Neural progenitor cell (in vitro differentiated cells): ENCODE measurements around the gene CDC42EP3. TPM values are rescaled to one million over a fixed set of nuclear protein-coding genes. Genes with fewer than 3 reads are reported as not detected.
A peak's percentile ranks its signal among the peaks of the same experiment; 100 is the strongest.

Experiments
- DNase-seq: peaks from one replicate; pipeline ENCODE4 v3.0.0-alpha.2; 2016; ENCODE audit warnings: low spot score
- H2AFZ ChIP-seq: fragments of 200-600 bp; sonication (generic); replicated peaks from 2 replicates; pipeline ENCODE4 v1.6.1; 2016; ENCODE audit warnings: antibody characterized with exemption
- H3F3A ChIP-seq: fragments of 200-600 bp; sonication (generic); 2 replicates; pipeline ENCODE4 v1.6.1; 2016; ENCODE audit warnings: antibody characterized with exemption, low read depth
- H3K27ac ChIP-seq: fragments of 200-600 bp; sonication (generic); 2 replicates; pipeline ENCODE4 v1.5.1; 2016; ENCODE audit warnings: mild to moderate bottlenecking
- H3K27me3 ChIP-seq: fragments of 200-600 bp; sonication (generic); 2 replicates; pipeline ENCODE4 v1.6.1; 2016; ENCODE audit warnings: mild to moderate bottlenecking, moderate library complexity
- H3K36me3 ChIP-seq: fragments of 200-600 bp; sonication (generic); 2 replicates; pipeline ENCODE4 v1.5.1; 2016
- H3K4me1 ChIP-seq: fragments of 200-600 bp; sonication (generic); 2 replicates; pipeline ENCODE4 v1.6.1; 2016; ENCODE audit warnings: mixed run types
- H3K4me2 ChIP-seq: fragments of 200-600 bp; sonication (generic); 2 replicates; pipeline ENCODE4 v1.6.1; 2016
- H3K4me3 ChIP-seq: fragments of 200-600 bp; sonication (generic); 2 replicates; pipeline ENCODE4 v1.5.1; 2016
- H3K79me2 ChIP-seq: fragments of 200-600 bp; sonication (generic); 2 replicates; pipeline ENCODE4 v1.6.1; 2016; ENCODE audit warnings: low read depth
- H3K9ac ChIP-seq: fragments of 200-600 bp; sonication (generic); 2 replicates; pipeline ENCODE4 v1.6.1; 2016
- H3K9me3 ChIP-seq: fragments of 200-600 bp; sonication (generic); 2 replicates; pipeline ENCODE4 v1.5.1; 2016; ENCODE audit warnings: low read depth
- H4K20me1 ChIP-seq: fragments of 200-600 bp; sonication (generic); 2 replicates; pipeline ENCODE4 v1.6.1; 2016; ENCODE audit warnings: low read depth
- H3K27ac Mint-ChIP-seq: 3 replicates; pipeline ENCODE4 v1.8.0; 2021; ENCODE audit warnings: mixed read lengths
- H3K27me3 Mint-ChIP-seq: 2 replicates; pipeline ENCODE4 v1.8.0; 2022; ENCODE audit warnings: low read depth, mild to moderate bottlenecking, inconsistent platforms, moderate library complexity, mixed read lengths; ENCODE audit not compliant: insufficient read depth
- H3K36me3 Mint-ChIP-seq: 3 replicates; pipeline ENCODE4 v1.8.0; 2021; ENCODE audit warnings: mixed read lengths
- H3K4me1 Mint-ChIP-seq: 3 replicates; pipeline ENCODE4 v1.8.0; 2021; ENCODE audit warnings: mixed read lengths
- H3K4me3 Mint-ChIP-seq: 3 replicates; pipeline ENCODE4 v1.8.0; 2021; ENCODE audit warnings: mild to moderate bottlenecking, moderate library complexity, mixed read lengths
- H3K9me3 Mint-ChIP-seq: 3 replicates; pipeline ENCODE4 v1.8.0; 2020; ENCODE audit warnings: mixed read lengths
- EZH2 ChIP-seq: fragments of 200-600 bp; sonication (generic); IDR thresholded peaks from 2 replicates; pipeline ENCODE4 v1.6.1; 2017; ENCODE audit warnings: antibody characterized with exemption, mild to moderate bottlenecking, moderate library complexity
- EZH2phosphoT487 ChIP-seq: fragments of 200-600 bp; sonication (generic); IDR thresholded peaks from 2 replicates; pipeline ENCODE4 v1.6.1; 2017; ENCODE audit warnings: antibody characterized with exemption
- total RNA-seq: library from RNA; depleted of rRNA; stranded (reverse); fragments of >200 nt; gene quantifications from 2 replicates; pipeline ENCODE4 v1.2.3, GENCODE V29; 2015; ENCODE audit warnings: low replicate concordance
- TF ChIP-seq, protein P1 (sequence below): fragments of 200-600 bp; sonication (generic); IDR thresholded peaks from 2 replicates; pipeline ENCODE4 v1.5.1; 2017; ENCODE audit warnings: antibody characterized with exemption, mild to moderate bottlenecking

Gene CDC42EP3
- total RNA-seq, 1 donor from 2014 or later = 21.2 TPM

DNA sequence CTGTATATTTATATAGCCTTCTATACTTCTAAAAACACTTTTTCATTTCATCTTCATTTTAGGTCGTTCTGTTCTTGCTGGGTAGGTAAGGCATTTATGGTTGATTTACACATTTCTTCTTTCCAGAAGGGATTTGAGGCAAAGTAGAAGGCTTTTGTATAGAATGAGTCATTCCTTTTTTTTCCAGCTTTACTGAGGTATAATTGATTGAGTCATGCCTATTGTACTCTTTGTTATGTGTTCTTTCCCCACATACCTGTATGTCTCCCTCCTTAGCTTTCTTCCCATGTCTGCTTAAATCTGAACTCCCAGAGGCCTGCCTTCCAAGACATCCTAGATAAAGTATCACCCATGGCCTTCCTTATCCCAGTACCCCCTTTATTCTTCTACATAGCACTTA lies 4.8 kb upstream of the CDC42EP3 start:
- no peaks in the 10 kb centered on the region for H3K9me3 Mint-ChIP-seq
- H3K4me2 ChIP-seq = no peak overlapping the region
- H3K4me3 Mint-ChIP-seq = no peak overlapping the region
- no peaks in the 10 kb centered on the region for H3K9me3 ChIP-seq
- H3K27ac ChIP-seq = no peak overlapping the region
- H3K36me3 ChIP-seq = no peaks in the 10 kb centered on the region
- H3K79me2 ChIP-seq = peaks cover under 1% of the 10 kb centered on the region
- H3K27ac Mint-ChIP-seq = no peak overlapping the region
- peaks cover 18% of the 10 kb centered on the region for H3F3A ChIP-seq
- no peak for DNase-seq
- H4K20me1 ChIP-seq = peaks cover 1% of the 10 kb centered on the region
- H3K4me1 Mint-ChIP-seq = peaks cover 10% of the 10 kb centered on the region
- peaks cover 7% of the 10 kb centered on the region for H3K4me1 ChIP-seq
- H2AFZ ChIP-seq = no peak overlapping the region
- no peak overlapping the region for H3K9ac ChIP-seq
- no peak for TF ChIP-seq EZH2phosphoT487
- TF ChIP-seq, protein P1, sequence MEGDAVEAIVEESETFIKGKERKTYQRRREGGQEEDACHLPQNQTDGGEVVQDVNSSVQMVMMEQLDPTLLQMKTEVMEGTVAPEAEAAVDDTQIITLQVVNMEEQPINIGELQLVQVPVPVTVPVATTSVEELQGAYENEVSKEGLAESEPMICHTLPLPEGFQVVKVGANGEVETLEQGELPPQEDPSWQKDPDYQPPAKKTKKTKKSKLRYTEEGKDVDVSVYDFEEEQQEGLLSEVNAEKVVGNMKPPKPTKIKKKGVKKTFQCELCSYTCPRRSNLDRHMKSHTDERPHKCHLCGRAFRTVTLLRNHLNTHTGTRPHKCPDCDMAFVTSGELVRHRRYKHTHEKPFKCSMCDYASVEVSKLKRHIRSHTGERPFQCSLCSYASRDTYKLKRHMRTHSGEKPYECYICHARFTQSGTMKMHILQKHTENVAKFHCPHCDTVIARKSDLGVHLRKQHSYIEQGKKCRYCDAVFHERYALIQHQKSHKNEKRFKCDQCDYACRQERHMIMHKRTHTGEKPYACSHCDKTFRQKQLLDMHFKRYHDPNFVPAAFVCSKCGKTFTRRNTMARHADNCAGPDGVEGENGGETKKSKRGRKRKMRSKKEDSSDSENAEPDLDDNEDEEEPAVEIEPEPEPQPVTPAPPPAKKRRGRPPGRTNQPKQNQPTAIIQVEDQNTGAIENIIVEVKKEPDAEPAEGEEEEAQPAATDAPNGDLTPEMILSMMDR = no peak
- TF ChIP-seq EZH2 = no peak
- H3K27me3 ChIP-seq = no peaks in the 10 kb centered on the region
- no peaks in the 10 kb centered on the region for H3K36me3 Mint-ChIP-seq
- peaks cover 6% of the 10 kb centered on the region for H3K27me3 Mint-ChIP-seq
- H3K4me3 ChIP-seq = no peak overlapping the region

DNA sequence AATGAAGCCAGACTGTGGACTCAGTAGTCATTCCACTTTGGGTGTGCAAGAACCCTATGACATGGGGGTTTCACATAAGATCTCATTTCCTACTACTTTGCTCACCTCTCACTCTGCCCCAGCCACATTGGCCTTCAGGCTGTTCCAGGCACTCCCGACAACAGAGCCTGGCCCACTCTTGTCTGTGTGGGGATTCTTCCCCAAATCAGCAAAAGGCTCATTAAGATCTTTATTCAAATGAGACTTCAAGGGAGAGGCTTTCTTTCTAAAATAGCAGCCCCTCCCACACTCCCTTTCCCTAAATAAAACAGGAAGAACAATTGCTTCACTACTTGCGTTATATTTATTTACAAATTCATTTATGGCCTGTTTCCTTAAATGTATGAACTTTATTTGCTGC lies 3.5 kb upstream of the CDC42EP3 start:
- Histone ChIP-seq H3K36me3 (no peaks in the 10 kb centered on the region), H3K4me3 (no peak overlapping the region), H3K79me2 (peaks cover 14% of the 10 kb centered on the region), H2AFZ (no peak overlapping the region), H3K4me2 (no peak overlapping the region), H3K27ac (no peak overlapping the region), H3K9me3 (no peaks in the 10 kb centered on the region), H3F3A (peaks cover 18% of the 10 kb centered on the region), H3K4me1 (peaks cover 10% of the 10 kb centered on the region), H3K27me3 (no peaks in the 10 kb centered on the region), H4K20me1 (peaks cover 15% of the 10 kb centered on the region), H3K9ac (no peak overlapping the region)
- no peaks in the 10 kb centered on the region for H3K9me3 Mint-ChIP-seq
- no peaks in the 10 kb centered on the region for H3K36me3 Mint-ChIP-seq
- no peak overlapping the region for H3K27ac Mint-ChIP-seq
- TF ChIP-seq EZH2phosphoT487 = no peak
- TF ChIP-seq, protein P1 = no peak
- TF ChIP-seq EZH2 = no peak
- DNase-seq = no peak
- no peak overlapping the region for H3K4me3 Mint-ChIP-seq
- H3K27me3 Mint-ChIP-seq = peaks cover 9% of the 10 kb centered on the region
- H3K4me1 Mint-ChIP-seq = peaks cover 18% of the 10 kb centered on the region

DNA sequence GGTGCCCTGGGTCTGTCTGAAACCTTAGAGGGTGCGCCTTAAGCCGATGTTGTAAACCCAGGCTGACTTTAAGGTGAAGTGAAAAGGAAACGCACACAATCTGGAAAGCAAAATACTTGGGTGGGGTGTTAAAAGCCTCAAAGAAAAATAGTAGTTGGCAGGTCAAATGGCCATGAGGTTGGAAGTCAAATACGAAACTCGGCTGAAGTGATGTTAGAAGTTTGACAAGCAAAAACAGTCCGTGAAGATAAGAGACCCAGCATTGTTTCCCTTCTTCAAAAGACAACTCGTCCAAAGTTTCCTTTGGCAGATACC lies 1.4 kb upstream of the CDC42EP3 start:
- Mint-ChIP-seq H3K9me3 (no peaks in the 10 kb centered on the region), H3K4me3 (peak overlapping the region; percentile 88), H3K4me1 (peaks cover 27% of the 10 kb centered on the region), H3K27ac (peak overlapping the region; percentile 57), H3K36me3 (no peaks in the 10 kb centered on the region), H3K27me3 (peaks cover 9% of the 10 kb centered on the region)
- H3K4me1 ChIP-seq = peaks cover 18% of the 10 kb centered on the region
- no peaks in the 10 kb centered on the region for H3K9me3 ChIP-seq
- H3K79me2 ChIP-seq = peaks cover 35% of the 10 kb centered on the region
- H4K20me1 ChIP-seq = peaks cover 35% of the 10 kb centered on the region
- H3K36me3 ChIP-seq = no peaks in the 10 kb centered on the region
- peak overlapping the region; percentile 95 for H3K4me2 ChIP-seq
- TF ChIP-seq, protein P1 = no peak
- no peak for TF ChIP-seq EZH2phosphoT487
- no peak for TF ChIP-seq EZH2
- H3K9ac ChIP-seq = no peak overlapping the region
- peak overlapping the region; percentile 94 for H2AFZ ChIP-seq
- H3F3A ChIP-seq = peaks cover 18% of the 10 kb centered on the region
- peak overlapping the region; percentile 97 for H3K4me3 ChIP-seq
- no peaks in the 10 kb centered on the region for H3K27me3 ChIP-seq
- peak overlapping the region; percentile 87 for H3K27ac ChIP-seq
- DNase-seq = no peak
